Activated T-helper 1 cell treated with anti-CD3 and anti-CD28 coated beads, Interleukin-2, amount 50 U/mL, for 16 hours (primary cell): ENCODE measurements around the gene PDE5A.

Experiments
- DNase-seq, 2 donors: peaks; one replicate each; pipeline ENCODE4 v3.0.0-alpha.2; 2020; ENCODE audit warnings: low read depth in 1 of 2, low spot score in 1 of 2

Gene PDE5A

DNA sequence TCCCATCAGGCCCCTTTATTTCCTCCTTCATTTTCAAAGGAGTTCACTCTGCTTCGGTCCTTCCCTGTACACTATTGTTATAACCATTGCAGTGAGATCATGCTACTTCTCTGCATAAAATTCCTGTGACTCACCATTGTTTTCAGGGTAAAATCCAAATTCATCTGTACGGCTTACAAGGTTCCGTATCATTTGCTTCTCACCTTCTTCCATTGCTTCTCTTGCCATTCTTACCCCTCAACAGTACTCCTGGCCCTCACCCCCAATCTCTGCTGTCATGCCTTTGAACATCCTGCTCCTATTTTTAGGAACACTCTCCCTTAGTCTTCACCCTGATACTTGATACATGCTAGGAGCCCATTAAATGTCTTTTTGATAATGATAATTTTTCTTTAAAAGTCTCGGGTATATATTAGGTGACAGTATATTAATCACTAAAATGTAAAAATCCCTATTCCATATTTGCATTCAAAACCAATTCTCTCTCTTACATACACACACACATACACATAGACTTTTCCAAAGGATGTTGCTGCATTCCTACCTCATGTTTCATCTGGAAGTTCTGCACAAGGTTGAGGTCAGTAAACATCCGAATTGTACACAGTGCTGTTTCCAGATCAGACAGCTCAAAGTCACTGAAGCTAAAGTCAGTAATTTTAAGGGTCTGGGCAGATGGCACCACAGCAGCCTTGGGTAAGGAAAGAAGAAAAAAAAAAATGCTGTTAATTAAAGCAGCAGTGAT, 103.4 kb downstream of the PDE5A start:
- DNase-seq, result no peak

DNA sequence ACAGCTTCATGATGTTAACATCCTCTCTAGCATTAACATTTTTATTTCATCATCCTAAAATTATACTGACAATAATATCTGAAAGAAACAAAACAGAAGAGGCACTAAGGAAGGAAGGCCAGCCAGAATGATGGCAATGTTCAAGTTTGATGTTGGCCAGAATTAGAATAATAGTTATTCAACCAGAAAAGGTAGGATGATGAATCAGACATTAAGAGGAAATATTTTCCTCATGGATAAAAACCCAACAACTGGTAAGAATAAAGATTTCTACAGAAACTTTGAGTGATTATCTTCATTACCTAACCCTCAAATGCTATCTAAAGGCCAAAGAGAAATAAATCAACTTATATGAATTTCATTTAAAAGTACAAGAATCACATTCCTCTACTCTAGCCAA, 105.2 kb downstream of the PDE5A start:
- no peak for DNase-seq

DNA sequence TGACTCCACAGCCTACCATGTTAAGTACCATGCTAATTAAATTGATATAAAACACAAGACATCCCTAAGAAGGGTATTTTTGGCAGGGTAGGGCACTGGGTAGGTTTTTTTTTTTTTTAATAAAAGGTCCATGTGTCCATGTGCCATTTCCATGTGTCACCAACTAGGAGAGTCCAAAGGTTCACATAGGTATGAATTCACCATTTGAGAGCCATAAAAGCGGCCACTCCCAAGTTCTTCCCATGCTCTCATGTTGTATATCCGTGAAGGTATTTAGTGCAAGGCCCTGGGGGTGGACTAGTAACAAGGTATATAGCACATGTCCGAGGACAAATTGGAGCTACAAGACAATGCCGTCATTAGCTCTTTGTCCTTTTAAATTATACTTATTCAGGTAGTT, 107.3 kb downstream of the PDE5A start:
- no peak for DNase-seq

DNA sequence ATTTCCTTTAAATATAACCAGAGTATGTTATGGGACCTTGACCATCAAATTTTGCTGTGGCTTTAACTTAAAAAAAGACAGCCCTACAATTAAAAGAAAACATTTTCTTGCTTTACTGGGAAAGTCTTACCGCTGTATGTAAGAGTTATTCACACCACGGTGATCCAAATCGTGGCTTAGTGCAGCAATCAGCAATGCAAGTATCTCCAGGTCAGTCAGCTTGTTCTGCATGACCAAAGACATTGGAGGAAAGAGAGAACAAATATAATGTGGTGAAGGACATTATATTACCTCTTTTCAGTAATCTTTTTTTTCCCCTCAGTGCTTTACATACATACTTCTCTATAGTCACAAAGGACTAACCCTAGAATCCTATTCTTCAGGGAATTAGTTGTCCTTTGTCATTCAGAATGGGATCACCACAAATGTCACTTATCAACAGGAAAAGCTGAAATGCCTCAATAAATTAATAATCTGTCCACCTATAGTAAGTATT, 109.6 kb downstream of the PDE5A start:
- no peak for DNase-seq

DNA sequence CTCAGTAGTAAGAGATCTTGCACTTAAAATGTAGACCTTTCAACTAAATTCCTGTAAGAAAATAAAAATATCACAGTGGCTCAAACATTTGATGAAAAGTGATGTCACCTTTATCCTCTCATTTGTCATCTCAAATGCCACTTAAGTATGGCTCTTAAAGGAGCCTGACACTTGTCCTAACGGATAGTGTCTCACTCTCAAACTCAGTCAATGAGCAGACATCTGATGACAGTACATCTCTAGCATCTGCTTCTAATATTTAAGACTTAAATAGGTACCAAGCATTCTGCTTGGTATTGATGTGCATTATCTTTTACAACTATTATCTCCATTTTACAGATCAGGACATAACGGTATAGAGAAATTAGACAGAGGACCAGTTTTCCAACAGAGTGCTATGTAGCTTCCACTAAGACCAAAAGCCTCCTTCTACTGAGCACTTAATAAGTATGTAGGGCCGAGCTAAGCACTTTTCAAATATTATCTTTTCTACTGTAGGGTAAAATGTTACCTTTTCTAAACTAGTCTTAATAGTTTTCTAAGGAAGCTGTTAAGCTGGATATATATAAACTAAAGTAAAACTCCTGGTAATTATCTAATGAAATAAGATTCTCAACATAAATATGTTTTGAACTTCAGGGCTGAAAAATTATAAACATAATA, 110.2 kb downstream of the PDE5A start:
- no peak for DNase-seq

DNA sequence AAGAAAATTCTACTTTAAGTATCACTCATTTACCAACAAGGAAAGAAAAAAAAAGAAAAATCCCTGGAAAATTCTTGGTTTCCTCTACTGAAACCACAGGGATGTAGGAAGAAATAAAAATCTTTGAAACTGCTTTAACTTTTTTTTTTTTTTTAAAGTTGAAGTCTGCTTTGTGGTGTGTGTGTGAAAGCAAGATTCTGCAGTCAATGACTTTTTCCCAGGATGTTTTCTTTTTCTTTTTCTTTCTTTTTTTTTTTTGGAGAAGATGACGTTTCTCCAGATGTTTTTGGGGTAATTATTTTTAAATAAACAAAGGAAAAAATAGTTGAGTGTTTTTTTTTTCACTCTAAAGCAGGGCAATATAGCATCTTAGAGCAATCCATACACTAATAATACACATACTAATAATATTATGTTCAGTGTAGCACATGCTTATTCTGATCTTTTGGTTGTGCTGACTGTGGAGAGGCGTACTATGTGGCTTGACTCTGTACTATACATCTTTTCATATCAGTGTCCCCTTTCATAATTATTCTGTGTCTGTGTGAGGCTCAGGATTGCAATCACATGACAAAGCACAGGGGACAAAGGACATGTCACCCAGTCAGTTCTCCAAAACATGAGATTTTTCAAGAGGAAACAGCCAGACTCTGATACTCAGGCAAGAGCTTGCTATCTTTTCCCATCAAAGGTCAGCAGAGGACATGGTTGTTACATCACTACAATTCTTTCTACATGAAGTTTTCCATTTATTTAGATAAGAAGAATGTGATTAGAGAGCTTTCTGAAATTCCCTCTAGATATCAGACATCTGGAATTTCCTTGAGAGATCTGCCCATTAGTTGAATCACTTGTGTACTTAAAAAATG, 111.0 kb downstream of the PDE5A start:
- DNase-seq, result no peak

DNA sequence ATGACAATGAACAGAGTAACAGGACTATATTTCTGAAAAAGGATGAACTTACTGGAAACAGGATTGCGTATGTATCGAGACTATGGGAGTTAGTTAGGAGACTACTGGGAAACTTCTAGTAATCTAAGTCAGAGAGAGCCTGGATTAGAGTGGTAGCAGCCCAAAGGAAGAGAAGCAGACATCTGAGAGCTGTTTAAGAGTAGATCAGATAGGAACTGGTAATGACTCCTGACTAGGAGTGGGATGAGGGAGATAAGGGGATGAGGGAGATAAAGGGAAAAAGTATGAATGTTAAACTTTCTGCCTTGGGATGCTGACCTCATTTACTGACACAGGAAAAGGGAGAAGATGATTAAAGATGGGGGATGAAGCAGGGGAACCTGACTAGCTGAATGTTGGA, 116.2 kb downstream of the PDE5A start:
- DNase-seq, result no peak

DNA sequence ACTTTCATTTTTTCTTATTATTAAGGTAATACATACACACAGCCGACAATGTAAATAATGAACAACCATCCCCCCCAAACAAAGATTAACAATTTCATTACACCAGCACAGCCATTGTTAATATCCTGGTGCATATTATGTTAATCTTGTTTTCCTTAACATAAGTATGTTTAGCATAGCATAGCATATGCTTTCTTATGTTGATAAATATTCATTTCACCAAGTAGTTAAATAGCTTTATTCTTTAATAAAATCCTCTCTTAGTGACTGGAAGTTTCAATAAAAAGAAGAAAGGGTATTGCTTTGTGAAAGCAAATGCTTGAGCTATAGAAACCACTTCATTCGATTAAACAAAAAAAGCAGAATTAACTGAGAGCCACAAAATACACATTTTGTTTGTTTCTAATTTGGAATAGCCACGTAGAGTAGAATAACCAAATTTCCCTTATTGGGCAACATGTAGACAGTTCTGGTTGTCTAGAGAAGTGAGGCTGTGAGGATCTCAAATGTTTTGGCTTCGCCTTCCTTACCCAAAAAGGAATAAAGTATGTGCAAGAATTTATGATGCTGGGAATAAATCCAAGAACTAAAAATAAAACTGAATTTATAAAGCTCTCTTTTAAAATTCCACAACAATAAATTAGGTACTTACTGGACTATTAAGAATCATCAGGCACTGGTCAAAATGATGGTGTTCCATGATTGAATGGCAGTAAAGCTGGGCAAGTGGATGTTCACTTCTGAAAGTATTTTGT, 118.0 kb downstream of the PDE5A start:
- DNase-seq, result no peak

DNA sequence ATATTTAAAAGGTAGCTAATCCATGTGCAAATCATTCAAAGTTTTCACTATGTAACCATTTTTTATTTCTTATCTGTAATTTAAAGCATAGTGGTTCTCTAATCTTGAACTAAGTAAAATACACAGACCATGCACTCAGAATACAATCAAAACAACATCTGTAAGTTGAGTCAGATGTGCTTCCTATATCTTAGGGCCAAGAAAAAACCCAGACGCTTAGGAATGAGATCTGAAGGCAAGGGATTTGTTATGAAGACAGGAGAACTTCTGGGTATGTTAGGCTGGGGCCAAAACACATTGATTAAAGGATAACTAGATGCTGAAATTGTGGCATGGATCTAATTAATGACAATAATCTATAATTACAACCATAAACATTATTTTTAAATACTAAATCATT, 120.3 kb downstream of the PDE5A start:
- no peak for DNase-seq

DNA sequence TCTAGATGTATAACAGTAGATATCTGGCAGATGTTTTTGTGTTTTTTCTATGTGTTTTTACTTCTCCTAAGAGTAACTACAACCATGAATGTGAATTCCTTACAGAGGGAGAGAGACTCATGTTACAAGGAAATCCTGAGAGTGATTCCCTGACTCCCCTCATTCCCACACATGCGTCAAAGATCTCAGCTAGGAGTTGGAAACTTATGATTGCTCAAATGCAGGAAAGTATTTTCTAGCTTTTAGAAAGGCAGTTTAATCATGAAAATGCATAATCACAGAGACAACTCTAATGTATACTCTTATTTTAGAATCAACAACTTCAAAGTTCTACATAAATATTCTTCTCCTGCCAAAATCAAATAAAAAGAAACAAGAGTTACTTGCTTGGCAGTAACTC, 121.8 kb downstream of the PDE5A start:
- no peak for DNase-seq

DNA sequence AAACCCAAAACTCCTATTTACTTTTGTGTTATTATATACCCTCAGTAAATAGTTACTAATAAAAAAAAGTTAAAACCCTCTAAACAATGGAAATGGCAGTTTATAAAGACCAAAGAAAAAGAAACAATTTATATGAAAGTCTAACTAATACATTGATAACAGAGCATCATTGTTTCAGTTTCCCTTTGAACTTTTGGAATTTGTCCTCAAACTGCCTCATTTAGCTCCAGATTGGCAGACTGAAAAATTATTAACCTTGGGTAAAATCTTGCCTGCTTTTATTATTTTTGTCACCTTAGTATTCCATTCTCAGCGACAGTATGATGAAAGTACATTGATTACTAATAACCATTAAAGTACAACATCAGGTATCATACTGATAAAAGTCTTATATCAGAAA, 124.0 kb downstream of the PDE5A start:
- no peak for DNase-seq

DNA sequence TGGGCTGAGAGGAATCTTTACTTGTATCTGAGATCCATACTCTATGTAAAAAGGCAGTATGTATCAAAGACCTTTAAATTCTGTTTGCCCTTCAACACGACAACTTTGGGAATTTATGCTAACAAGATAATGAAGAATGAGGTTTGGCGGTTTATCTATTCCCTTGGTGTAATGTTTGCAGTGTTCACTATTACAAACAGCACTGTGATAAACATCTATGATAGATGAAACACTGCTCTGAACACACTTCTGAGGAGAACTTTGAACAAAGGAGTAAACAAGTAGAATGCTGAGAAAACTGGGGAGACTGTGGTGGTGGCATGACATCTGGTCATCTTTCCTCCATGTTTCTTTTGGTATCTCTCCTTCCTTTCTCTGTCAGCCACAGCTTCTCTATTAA, 126.9 kb downstream of the PDE5A start:
- no peak for DNase-seq

DNA sequence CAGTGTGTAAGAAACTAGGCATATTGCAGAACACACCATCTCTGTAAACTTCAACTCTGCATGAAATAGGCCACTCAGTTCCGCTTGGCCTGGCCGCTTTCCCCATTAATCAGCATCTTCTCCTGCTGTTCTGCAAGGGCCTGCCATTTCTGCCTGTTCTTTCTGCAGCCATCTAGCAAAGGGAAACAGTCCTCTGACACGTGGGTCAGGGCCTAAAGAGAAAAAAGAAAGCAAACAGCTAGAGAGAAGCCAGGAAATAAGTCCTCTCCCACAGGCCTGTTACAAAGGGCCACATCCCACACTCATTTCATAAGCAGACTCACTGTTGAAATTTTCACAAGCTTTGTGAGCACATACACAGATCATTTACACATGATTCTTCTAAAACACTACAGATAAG, 130.1 kb downstream of the PDE5A start:
- DNase-seq, result no peak

DNA sequence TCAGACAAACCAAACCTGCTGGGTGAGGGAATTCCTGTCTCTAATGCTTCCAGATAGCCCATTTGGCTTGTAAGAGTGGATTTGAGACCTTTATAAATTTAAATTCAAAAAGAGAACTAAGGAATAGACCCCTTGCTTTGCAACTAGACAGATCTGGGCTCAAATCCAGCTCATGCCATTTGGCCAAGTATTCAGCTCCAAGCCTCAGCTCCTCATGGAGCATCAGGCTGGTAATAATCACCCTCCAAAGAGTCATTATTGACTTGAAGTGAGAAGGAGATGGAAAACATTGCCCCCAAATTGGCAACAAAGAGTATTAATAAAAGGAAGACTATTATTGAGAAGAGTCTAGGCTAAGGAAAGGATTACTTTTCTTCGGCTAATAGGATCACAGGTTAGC, 134.7 kb downstream of the PDE5A start:
- no peak for DNase-seq

DNA sequence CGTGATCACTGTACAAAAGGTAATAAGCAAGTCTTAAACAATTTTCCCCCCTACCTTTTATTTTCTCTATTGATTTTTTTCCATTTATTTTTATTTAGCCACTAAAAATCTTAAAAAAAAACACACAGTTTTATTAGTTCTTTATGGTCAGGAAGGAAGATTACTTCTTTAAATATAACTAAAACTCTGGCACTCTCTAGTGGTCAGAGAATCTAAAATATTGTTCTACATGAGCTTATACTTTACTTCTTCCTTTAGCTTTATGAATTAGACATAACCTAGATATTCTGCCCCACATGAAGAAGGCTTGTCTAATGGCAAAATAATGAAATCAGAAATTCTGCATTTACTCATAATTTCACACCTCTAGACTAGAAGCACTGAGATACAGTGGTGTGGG, 135.2 kb downstream of the PDE5A start:
- no peak for DNase-seq

DNA sequence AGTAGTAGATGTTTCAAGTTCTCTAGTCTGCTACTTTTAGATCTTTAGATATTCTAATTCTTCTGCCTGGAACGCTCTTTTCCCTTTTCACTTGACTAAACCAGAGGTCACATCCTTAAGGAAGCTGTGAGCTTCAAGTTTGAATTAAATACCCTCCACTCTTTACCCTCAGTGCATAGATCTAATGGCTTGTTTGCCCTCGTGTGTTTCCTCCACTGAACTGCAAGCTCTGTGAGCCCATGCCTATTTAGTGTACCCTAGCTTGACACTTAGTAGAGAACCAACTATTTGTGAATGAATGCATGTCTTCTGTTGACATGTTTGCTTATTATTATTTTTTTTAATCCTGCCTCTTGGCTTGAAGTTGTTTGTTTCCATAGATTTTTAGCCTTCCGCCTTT, 138.3 kb downstream of the PDE5A start:
- no peak for DNase-seq

DNA sequence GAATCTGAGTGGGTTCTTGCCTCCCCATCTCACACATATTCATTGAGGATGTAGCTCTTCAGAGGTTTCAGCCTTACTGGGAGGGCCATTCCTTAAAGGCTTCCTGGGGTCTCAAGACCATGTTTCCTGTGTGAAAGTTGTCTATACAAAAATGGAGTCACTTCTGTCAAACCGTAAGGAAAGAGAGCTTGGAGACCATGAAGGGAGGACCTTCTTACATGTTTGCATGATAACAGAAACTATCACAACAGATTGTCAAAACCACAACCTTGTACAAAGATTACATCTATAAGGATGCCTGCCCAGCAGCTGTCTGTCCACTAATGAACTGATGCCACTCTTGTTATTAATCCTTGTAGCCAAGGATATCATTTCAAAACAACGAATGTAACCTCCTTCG, 139.3 kb downstream of the PDE5A start:
- no peak for DNase-seq

DNA sequence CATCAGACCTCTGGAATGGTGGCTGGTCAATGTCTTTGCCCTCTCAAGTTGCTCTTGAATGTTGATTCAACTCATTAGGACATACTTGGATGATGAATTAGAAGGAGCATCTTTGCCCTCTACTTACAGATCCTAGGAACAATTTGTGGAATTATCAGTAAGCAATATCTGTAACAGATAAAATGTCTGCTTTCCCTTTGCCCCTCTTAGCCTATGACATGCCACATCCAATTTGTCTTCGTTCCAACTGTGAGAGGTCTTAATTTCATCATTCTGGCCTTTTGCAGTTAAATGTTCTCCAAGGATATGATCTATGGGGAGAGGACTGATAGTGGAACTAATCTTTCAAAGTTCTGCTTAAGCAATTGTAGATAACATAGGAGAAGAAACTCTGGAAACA, 148.3 kb downstream of the PDE5A start:
- DNase-seq, result no peak

DNA sequence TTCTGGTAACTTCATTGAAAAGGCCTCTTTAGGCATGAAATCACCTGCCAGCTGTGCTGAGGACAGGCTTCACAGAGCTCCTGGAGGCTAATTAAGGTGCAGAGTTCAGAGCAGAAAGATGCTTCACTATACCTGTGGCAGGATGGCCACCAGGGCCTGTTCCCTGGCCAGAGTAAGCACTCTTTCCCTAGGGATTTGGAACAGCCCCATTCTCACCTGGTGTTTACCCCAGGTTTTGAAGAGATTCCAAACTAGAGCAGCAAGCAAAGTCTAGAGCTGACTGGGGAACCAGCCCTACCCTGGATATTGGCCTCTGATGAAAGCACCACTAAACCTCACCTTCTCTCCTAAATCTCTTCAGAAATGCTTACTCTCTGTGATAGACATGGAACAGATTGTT, 148.8 kb downstream of the PDE5A start:
- DNase-seq, result no peak

DNA sequence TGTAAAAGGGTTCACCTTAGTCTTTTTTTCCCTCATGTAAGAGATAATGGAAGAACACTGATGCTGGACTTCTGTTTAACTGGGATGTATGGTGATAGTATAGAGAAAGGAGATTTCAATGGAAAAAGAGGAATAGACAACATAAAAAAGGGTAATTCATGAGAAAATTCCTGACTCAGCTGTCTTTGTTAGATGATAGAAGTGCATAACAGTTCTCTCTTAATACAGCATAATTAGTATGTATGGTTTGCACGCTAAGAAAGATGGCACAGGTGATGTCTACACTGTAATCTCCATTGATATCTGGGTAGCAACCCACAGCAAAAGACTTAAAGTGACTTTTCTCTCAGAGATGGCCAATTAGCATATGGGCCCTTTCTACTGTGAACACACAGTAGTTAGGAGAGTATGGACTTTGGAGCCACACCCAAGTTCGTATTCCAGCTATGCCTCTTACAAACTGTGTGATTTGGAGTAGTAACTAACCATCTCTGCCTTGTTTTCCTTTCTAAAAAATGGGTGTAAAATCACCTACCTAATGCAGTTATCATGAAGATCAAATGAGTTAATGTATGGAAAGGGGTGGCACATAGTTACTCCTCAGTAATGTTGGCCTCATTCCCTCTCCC, 149.3 kb downstream of the PDE5A start:
- no peak for DNase-seq
